Measurements from ENCODE around the gene SOX1.

The SOX1 gene

DNA sequence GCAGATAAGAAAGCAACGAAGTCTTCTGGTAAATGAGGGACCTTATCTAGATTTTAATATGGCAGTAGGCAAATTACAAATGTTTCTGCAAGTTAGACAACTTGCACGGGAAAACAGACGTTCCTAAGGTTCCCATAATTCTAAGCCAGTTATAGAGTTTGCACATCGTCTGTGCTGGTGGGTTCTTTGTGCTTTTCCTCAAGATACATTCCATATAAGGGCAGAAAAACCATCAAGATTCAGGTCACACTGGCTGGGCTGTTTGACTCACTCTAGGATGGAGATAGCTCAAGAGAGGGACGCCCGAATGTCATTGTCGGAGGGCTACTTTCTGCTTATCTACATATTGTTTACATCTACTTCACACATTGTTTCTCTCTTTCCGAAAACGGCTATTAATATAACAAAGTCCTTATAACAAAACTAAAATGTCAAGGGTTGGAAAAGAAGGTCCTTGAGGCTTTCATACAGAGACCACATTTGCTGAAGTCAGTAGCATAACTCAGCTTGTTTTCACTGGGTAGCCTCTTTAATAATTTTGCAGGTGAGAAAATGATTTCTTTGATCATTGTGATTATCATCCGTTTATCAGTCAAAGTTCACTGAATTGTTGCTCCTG lies 44.4 kb downstream of the SOX1 start:
- no peak for DNase-seq

DNA sequence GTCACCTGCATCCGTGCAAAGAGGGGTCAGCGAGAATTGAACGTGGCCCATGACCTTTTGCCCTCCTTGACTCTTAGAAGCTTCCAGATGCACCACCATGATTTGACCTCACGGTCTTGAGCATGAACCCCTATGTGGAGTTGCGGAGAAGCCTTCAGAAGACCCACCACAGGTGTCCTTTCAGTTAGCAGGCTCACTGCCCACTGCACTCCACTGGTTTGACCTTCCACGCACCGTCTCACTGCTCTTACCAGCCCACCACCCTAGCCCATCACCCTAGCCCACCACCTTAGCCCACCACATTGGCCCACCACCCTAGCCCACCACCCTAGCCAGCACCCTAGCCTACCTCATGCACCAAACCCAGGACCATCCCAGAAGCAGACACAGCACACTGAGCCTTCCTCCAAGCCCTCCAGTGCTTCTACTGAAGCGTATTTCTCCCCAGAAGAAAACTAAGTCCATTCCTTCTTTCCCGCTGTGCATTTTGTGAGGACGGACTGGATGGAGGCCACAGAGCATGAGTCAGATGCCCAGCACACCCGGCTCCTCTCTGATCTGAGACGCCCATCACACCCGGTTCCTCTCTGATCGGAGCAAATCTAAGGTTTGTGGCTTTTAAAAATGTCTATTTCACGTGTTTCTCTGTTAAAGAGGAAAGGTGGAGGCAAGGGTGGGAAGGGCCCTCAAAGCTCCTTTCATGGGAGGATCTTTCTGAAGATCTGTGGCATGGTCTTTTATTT lies 45.8 kb downstream of the SOX1 start:
- DNase-seq: no peak

DNA sequence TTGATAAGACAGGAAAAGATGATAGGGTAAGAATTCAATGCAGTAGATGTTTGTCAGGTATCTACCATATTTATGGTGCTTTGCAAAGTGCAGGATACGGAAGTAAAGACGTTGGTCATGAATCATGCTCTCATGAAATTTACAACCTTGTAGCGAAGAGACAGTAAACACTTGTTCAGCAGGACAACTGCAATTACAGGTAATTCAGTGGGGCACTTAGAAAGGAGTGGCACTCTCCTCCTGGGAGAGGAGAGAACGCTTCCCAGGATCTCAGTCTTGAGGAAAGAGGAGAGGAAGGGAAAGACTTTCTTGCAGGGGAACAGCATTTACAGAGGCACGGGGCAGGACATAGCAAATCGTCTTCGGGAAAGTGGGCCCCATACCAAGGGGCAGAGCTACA lies 46.4 kb downstream of the SOX1 start:
- DNase-seq: no peak

DNA sequence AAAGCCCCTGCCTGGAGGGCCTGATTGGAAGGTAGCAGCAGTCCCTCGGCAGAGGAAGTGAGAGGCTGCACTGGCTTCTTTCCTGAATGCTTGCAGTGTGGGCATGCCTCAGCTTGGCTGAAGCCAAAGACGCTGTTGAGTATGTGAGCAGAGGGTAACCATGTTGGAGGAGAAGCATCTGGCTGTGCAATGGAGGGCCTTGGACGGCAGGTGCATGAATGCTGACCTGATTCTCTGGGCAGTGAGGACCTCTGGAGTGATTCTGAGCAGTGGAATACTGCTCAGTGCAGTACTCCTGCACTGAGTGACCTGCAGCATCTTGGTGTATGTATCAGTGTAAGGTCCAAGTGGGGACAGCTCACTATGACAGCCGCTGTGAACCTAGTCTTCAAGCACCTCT lies 46.9 kb downstream of the SOX1 start:
- DNase-seq: no peak

DNA sequence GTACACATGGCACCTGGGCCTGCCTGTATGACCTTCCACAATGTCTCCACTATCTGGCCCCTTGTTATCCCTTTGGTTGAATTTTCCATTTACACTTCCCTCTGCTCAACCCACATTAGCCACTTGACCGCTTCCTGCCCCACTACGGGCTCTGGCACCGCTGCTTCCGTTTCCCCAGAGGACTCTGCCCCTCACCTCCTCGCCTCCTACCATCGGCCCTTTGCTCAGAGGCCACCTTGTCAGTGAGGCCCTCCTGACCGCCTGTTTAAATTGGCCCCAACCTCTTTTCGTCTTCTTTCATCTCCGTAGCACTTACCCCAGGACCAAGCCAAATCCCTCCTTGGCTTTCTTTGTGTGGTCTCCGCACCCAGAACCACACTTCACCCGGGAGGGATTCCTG lies 47.4 kb downstream of the SOX1 start:
- DNase-seq: no peak

DNA sequence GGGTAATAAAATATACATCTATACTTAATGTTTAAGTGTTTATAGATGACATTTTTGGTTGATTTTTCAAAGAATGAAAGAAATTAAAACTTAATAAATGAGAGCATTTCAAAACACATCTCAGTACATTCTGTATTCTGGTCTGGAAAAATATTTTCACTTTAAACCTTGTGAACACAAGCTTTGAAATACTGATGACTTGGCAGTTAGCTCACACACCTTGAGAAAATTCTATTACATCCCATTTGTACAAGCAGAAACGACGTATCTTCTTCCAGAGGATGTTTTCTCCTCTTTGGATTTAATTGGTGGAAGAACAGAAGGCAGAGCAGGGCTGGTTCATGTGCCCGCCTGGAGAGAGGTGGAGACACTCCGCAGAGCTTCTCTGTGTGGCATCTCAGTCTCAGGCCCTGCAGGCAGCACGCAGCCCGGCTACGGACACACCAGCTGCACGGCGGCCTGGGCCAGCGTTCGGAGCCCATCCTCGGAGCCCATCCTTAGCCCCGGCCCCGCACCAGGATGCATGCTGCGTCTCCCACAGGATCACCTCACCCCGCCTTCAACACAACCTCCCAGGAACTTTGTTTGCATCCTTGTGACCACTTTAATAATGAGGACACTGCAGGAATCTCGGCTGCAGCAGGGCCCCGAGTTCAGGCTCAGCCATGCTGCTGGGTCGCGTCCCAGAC lies 48.6 kb downstream of the SOX1 start:
- no peak for DNase-seq

DNA sequence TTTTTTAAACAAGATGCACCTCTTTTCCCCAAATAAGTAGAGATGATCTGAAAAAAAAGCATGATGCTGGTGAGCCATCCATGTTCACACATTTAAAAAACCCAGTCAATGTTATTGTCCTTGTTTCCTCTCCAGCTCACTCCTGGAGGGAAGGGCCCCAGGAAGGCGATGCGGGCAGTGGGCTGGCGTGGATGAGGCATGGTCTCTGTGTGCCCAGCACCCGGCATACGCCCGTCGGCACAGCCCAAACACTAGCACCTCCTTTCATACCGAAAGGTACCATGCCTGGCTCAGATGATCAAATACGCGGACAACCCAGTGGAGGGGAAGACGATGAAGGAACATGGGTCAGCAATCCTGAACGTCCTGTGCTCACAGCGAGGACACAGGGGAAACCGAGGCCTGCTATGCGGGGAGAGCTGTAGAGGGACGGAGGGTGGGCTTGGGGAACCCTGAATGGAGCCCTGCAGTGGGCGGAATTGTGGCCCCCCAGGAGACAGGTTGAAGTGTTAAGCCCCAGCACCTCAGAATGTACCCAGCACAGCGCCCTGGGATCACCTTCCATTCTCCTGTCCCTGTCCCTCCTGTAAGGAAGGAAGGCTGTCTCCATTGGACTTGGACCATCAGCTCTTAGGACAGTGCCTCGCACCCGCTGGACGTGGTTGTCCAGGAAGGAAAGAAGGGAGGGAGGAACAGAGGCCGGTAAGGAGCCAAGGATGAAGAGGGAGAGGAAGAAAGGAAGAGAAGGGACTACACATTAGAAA lies 49.4 kb downstream of the SOX1 start:
- no peak for DNase-seq

DNA sequence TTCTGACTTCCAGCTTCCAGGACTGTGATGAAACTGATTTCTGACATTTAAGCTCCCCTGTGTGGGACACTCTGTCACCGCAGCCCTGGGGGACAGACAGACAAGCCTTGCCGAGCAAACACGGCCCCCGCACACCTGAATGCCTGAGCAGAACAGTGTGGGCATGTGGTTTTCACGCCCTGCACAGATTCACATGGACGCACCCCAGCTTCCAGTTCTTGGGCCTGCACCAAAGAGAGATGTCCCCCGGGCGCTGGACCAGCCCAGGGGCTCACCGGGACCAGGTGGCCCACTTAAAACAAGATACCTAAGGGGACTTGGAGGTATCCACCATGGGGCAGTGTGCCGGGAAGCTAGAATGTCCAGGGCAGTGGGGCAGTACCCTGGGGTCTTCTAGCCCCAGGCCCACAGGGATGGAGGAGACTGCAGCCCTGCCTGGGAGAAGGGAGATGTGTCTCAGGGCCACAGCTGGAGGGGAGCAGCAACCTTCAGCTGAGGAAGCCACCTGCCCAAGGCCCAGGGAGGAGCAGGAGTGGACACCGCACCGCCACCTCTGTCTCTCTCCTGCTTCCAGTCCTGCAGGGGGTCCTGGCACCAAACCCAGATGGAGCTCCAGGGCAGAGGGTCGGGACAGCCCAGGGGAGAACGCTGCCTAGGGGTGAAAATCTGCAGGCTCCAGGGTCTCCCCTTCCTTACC lies 50.5 kb downstream of the SOX1 start:
- DNase-seq: no peak

DNA sequence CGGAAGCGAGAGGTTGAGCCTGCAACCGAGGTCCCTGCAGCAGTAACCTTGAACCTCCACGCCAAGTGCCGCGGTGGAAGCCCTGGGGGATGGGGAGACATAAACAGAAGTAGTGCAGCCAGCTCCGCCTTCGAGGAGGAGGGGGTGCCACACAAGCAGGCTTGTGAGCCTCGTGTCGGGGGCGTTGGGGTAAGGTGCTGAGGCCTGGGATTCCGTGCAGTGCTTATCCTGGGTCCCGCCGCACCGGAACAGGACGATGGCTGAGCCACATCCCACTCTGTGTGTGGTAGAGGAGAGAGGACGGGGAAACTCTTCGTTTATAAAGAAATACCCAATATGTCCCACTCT lies 51.0 kb downstream of the SOX1 start:
- DNase-seq: no peak

DNA sequence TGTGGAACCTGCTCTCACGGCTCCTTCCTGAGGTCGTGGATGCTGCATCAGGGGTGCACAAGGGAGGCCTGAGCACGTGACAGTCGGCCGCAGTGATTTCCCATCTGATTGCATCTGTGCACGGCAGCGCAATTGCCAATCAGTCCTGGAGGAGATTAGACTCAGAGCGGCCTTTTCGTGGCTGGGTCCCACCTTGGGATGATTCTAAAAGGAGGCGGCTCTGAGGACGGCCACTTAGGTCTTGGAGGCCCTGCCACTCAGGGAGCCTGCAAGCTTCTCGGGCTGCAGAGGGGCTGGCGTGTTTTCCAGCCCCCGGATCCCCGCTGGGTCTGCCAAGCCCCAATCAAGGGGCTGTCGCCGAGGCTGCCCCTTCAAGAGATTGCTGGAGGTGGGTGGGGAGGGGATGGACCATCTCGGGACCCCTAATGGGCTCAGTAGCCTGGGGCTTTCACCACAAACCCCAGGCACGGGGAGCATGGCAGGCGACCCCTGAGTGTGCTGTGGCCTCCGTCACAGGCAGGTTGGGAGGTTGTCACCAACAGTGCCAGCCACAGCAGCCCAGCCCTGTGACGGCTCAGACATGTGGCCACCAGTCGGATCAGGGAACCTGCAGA lies 51.6 kb downstream of the SOX1 start:
- no peak for DNase-seq

DNA sequence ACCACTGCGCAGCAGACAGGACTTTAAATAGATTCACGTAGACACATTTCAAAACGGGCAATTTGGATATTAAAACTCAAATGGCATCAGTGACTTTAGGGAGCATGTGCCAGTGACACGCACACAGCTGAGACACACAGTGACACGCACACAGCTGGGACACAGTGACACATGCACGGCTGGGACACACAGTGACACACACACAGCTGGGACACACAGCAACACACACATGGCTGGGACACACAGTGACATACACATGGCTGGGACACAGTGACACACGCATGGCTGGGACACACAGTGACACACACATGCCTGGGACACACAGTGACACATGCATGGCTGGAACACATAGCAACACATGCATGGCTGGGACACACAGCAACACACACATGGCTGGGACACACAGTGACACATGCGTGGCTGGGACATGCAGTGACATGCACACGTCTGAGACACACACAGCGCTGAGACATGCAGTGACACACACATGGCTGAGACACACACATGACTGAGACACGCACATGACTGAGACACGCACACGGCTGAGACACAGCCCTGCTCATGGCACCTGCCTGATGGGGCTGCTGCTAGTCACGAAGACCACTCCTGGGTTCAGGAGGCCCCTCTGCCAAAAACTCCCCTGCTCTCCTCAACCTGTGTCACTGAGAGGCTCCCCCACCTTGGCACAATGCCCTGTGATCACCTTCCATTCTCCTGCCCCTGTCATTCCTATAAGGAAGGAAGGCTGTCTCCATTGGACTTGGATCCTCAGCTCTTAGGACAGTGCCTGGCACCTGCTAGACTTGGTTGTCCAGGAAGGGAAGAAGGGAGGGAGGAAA lies 52.5 kb downstream of the SOX1 start:
- no peak for DNase-seq

DNA sequence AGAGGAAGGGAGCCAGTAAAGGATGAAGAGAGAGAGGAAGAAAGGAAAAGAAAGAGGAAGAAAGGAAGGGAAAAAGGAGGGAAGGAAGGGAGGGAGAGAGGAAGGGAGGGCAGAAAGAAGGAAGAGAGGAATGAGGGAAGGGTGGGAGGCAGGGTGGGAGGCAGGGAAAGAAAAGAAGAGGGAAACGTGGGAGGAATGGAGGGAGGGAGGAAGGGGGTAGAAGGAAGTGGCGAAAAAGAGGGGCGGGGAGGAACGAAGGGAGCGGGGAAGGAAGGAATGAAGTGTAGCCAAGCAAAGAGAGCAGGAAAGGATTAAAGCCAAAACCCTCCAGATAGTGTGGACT lies 53.1 kb downstream of the SOX1 start:
- no peak for DNase-seq
